ENCODE results near the gene IER5.

Gene IER5

GRCh38 chr1:181099152-181100014 lies 10.9 kb downstream of the IER5 start:
- DNase-seq: peak; percentile 35 to 39 (median 39)

GRCh38 chr1:181100015-181100905 lies 11.8 kb downstream of the IER5 start:
- peak; percentile 43 to 69 (median 66) for DNase-seq

GRCh38 chr1:181100934-181101333 lies 12.4 kb downstream of the IER5 start:
- DNase-seq: no peak

- DNase-seq: peak; percentile 58 to 71 (median 63)
Observed at GRCh38 chr1:181101581-181102226, 13.2 kb downstream of the IER5 start.

- DNase-seq: peak in 1 of 3 donors; percentile 49
Observed at GRCh38 chr1:181102841-181103240, 14.3 kb downstream of the IER5 start.

- no peak for DNase-seq
Observed at GRCh38 chr1:181103399-181103798, 14.9 kb downstream of the IER5 start.

GRCh38 chr1:181104042-181104789 lies 15.7 kb downstream of the IER5 start:
- DNase-seq: no peak

GRCh38 chr1:181104790-181105133 lies 16.3 kb downstream of the IER5 start:
- DNase-seq: peak in 1 of 3 donors; percentile 35

GRCh38 chr1:181105134-181106021 lies 16.9 kb downstream of the IER5 start:
- DNase-seq: peak; percentile 83 to 95 (median 91)

- DNase-seq: no peak
Observed at GRCh38 chr1:181106022-181106312, 17.5 kb downstream of the IER5 start.

- no peak for DNase-seq
Observed at GRCh38 chr1:181106479-181106878, 18.0 kb downstream of the IER5 start.

GRCh38 chr1:181107711-181108110 lies 19.2 kb downstream of the IER5 start:
- no peak for DNase-seq

- no peak for DNase-seq
Observed at GRCh38 chr1:181108304-181108867, 19.9 kb downstream of the IER5 start.

- no peak for DNase-seq
Observed at GRCh38 chr1:181110013-181110412, 21.5 kb downstream of the IER5 start.

GRCh38 chr1:181111559-181111958 lies 23.1 kb downstream of the IER5 start:
- peak in 1 of 3 donors; percentile 50 for DNase-seq

GRCh38 chr1:181112071-181112929 lies 23.8 kb downstream of the IER5 start:
- peak; percentile 83 to 91 (median 91) for DNase-seq

- DNase-seq: no peak
Observed at GRCh38 chr1:181113059-181113641, 24.6 kb downstream of the IER5 start.

- no peak for DNase-seq
Observed at GRCh38 chr1:181114574-181115367, 26.3 kb downstream of the IER5 start.

GRCh38 chr1:181115368-181115684 lies 26.8 kb downstream of the IER5 start:
- no peak for DNase-seq

Data from suppressor macrophage treated with lipopolysaccharide for 1 hour (primary cell).